ENCODE measurements around the gene TTYH1. TPM values are rescaled to one million over a fixed set of nuclear protein-coding genes. Genes with fewer than 3 reads are reported as not detected.

Gene TTYH1
- total and polyA plus RNA-seq, 2 donors (not counting 3 experiments of a cell fraction or from before 2014, with no cell fraction given): not detected

DNA sequence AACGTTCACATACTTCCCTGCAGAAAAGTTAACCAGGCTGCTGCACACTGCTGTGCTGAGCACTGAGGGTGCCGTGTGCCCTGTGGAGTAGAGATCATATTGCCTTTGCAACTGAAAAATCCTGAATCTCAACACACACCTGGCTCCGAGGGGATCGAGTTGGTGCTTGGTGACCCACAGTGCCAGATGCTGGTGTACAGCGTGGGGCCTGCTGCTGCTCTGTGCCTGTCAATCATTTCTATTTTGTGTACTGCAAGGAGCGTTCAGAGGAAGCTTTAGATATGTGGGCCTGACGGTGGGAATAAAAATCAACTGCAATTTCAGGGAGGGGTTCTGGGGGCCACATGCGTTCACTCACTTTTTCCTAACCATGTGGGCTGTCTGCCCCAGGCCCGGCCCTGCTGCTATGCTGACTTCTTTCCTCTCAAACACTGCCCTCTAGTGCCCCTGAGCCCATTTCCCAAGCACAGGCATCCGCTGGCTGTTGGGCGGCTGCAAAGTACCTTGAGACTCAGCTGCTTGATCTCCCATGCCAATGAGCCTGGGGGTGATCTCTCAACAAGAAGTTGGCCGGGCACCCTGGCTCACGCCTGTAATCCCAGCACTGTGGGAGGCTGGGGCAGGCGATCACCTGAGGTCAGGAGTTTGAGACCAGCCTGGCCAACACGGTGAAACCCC lies 24.0 kb downstream of the TTYH1 start:
- intact Hi-C loops (cut with micrococcal nuclease): no loop called here
- ChIA-PET CTCF (interaction anchor here (1.4 to 3.2 kb wide), 5 partner anchors 9 to 34 kb away, joined by 3 to 21 read pairs (median 6); partner anchors contain the start of genes CDC42EP5 and LENG8), POLR2A (no interaction called here)
- H3K9me3 ChIP-seq (replicated peaks; ENCODE audit: control insufficient read depth, insufficient read depth, low read length): no peaks in the 10 kb centered on the region
- H2AFZ ChIP-seq (ENCODE audit: low read depth, low read length): no peak overlapping the region
- FAIRE-seq (peak; percentile 85), DNase-seq (ENCODE audit: low read depth, low spot score) (peak; percentile 38)
- BruUV-seq (replicated peaks): no TSS peak
- no peak overlapping the region for H3K4me3 ChIP-seq (replicated peaks in 1 of 3; ENCODE audit: insufficient read depth in 1 of 3, low read depth in 1 of 3, low read length in 3 of 3)
- H4K20me1 ChIP-seq (replicated peaks; ENCODE audit: control insufficient read depth, extremely low read depth, insufficient read depth, low read length): no peaks in the 10 kb centered on the region
- no peak overlapping the region for H3K9ac ChIP-seq (replicated peaks; ENCODE audit: extremely low read depth, insufficient read depth, low read length)
- H3K4me2 ChIP-seq (ENCODE audit: insufficient read depth, low read length): no peak overlapping the region
- H3K27ac ChIP-seq (ENCODE audit: insufficient read depth, low read depth, low read length): no peak overlapping the region
- H3K79me2 ChIP-seq (ENCODE audit: control insufficient read depth, insufficient read depth, low read length): no peaks in the 10 kb centered on the region
- no peaks in the 10 kb centered on the region for H3K36me3 ChIP-seq (ENCODE audit: control insufficient read depth in 2 of 2, extremely low read depth in 1 of 2, insufficient read depth in 2 of 2, low read length in 2 of 2)
- no peaks in the 10 kb centered on the region for H3K9me1 ChIP-seq (replicated peaks; ENCODE audit: control insufficient read depth, extremely low read depth, insufficient read depth, low read length)
- H3K27me3 ChIP-seq (ENCODE audit: control insufficient read depth in 2 of 2, insufficient read depth in 2 of 2, low read length in 2 of 2): no peaks in the 10 kb centered on the region
- dilution Hi-C loops (cut with MboI; ENCODE audit: extremely low pct_ligation_motif_present, low sequenced_read_pairs): no loop called here
- H3K4me1 ChIP-seq (ENCODE audit: control insufficient read depth, extremely low read depth, insufficient read depth, low read length): no peaks in the 10 kb centered on the region
- TF ChIP-seq CTCF (IDR thresholded peaks at IDR 0.05; ENCODE audit: extremely low read depth in 1 of 2, insufficient read depth in 1 of 2, low read depth in 1 of 2, low read length in 2 of 2) (peak; percentile 37 to 68), POLR2A (IDR thresholded peaks at IDR 0.05; ENCODE audit: low read depth, low read length) (no peak), JUN (IDR thresholded peaks at IDR 0.05; ENCODE audit: borderline replicate concordance, insufficient read depth, insufficient read length, low read depth) (no peak), FOS (IDR thresholded peaks at IDR 0.05; ENCODE audit: borderline replicate concordance, insufficient read depth, low read length) (no peak)

GRCh38 chr19:54440641-54441040 lies 25.4 kb downstream of the TTYH1 start:
- no peak overlapping the region for H3K27ac ChIP-seq (ENCODE audit: insufficient read depth, low read depth, low read length)
- H3K27me3 ChIP-seq (ENCODE audit: control insufficient read depth in 2 of 2, insufficient read depth in 2 of 2, low read length in 2 of 2): no peaks in the 10 kb centered on the region
- CTCF ChIA-PET: interaction anchor here (1.0 to 3.2 kb wide), 3 partner anchors 8 to 11 kb away, joined by 3 to 21 read pairs (median 9); partner anchors contain the start of gene LENG8
- POLR2A ChIA-PET: no interaction called here
- no peak overlapping the region for H2AFZ ChIP-seq (ENCODE audit: low read depth, low read length)
- H3K9me3 ChIP-seq (replicated peaks; ENCODE audit: control insufficient read depth, insufficient read depth, low read length): no peaks in the 10 kb centered on the region
- no peak overlapping the region for H3K4me3 ChIP-seq (replicated peaks in 1 of 3; ENCODE audit: insufficient read depth in 1 of 3, low read depth in 1 of 3, low read length in 3 of 3)
- no peaks in the 10 kb centered on the region for H4K20me1 ChIP-seq (replicated peaks; ENCODE audit: control insufficient read depth, extremely low read depth, insufficient read depth, low read length)
- dilution Hi-C loops (cut with MboI; ENCODE audit: extremely low pct_ligation_motif_present, low sequenced_read_pairs) (no loop called here), intact Hi-C loops (cut with micrococcal nuclease) (no loop called here)
- no peak for DNase-seq (ENCODE audit: low read depth, low spot score)
- no peak for FAIRE-seq
- peaks cover 0 to 3% of the 10 kb centered on the region in 2 experiments for H3K36me3 ChIP-seq (ENCODE audit: control insufficient read depth in 2 of 2, extremely low read depth in 1 of 2, insufficient read depth in 2 of 2, low read length in 2 of 2)
- BruUV-seq (replicated peaks): no TSS peak
- H3K79me2 ChIP-seq (ENCODE audit: control insufficient read depth, insufficient read depth, low read length): no peaks in the 10 kb centered on the region
- no peaks in the 10 kb centered on the region for H3K9me1 ChIP-seq (replicated peaks; ENCODE audit: control insufficient read depth, extremely low read depth, insufficient read depth, low read length)
- no peak overlapping the region for H3K4me2 ChIP-seq (ENCODE audit: insufficient read depth, low read length)
- H3K4me1 ChIP-seq (ENCODE audit: control insufficient read depth, extremely low read depth, insufficient read depth, low read length): no peaks in the 10 kb centered on the region
- TF ChIP-seq JUN (IDR thresholded peaks at IDR 0.05; ENCODE audit: borderline replicate concordance, insufficient read depth, insufficient read length, low read depth) (no peak), EZH2 (IDR thresholded peaks at IDR 0.05; ENCODE audit: borderline replicate concordance, low read depth, low read length, severe bottlenecking) (no peak), GATA2 (IDR thresholded peaks at IDR 0.05; ENCODE audit: insufficient read depth, insufficient read length, low read depth, low read length) (no peak)
- H3K9ac ChIP-seq (replicated peaks; ENCODE audit: extremely low read depth, insufficient read depth, low read length): no peak overlapping the region
